Activated naive CD8-positive, alpha-beta T cell treated with anti-CD3 and anti-CD28 coated beads for 36 hours (primary cell): ENCODE results near the gene CPT1C. TPM values are rescaled to one million over a fixed set of nuclear protein-coding genes. Genes with fewer than 3 reads are reported as not detected.
A peak's percentile ranks its signal among the peaks of the same experiment; 100 is the strongest.

ENCODE experiments used
- DNase-seq: peaks from one replicate; pipeline ENCODE4 v3.0.0; 2021
- H3K27ac Mint-ChIP-seq: one replicate; pipeline ENCODE4 v1.8.0; 2022; ENCODE audit warnings: mild to moderate bottlenecking, moderate library complexity, mixed read lengths
- H3K27me3 Mint-ChIP-seq: one replicate; pipeline ENCODE4 v1.8.0; 2022; ENCODE audit warnings: mild to moderate bottlenecking, mixed read lengths
- H3K36me3 Mint-ChIP-seq: one replicate; pipeline ENCODE4 v1.8.0; 2021; ENCODE audit warnings: mild to moderate bottlenecking, mixed read lengths
- H3K4me1 Mint-ChIP-seq: one replicate; pipeline ENCODE4 v1.8.0; 2021; ENCODE audit warnings: mixed read lengths
- H3K4me3 Mint-ChIP-seq: one replicate; pipeline ENCODE4 v1.8.0; 2022; ENCODE audit warnings: mild to moderate bottlenecking, moderate library complexity, mixed read lengths
- H3K9me3 Mint-ChIP-seq: one replicate; pipeline ENCODE4 v1.8.0; 2022; ENCODE audit warnings: mixed read lengths
- total RNA-seq, 2 experiments: library from RNA; stranded (reverse); gene quantifications; one replicate each; pipeline ENCODE4 v1.2.3, GENCODE V29; 2021

CPT1C gene
- total RNA-seq, result 1 to 10 TPM in 1 of 2 experiments, under 1 TPM in 1; 0.89 to 1.1 TPM

- Mint-ChIP-seq H3K36me3 (peaks cover 25% of the 10 kb centered on the region), H3K27ac (peak within 1 kb of the TSS; percentile 77), H3K9me3 (no peaks in the 10 kb centered on the region), H3K4me3 (peak within 1 kb of the TSS; percentile 74), H3K27me3 (peaks cover 26% of the 10 kb centered on the region), H3K4me1 (peaks cover 33% of the 10 kb centered on the region)
- peak; percentile 60 for DNase-seq
These were observed at the start of gene CPT1C for GRCh38 chr19:49690656-49691242. TSS of gene CPT1C (plus strand) at chr19:49691116. CDS start at chr19:49692253, 1,137 bp downstream.

- no peaks in the 10 kb centered on the region for H3K9me3 Mint-ChIP-seq
- peak within 1 kb of the TSS; percentile 99 for H3K27ac Mint-ChIP-seq
- H3K27me3 Mint-ChIP-seq, result no peaks in the 10 kb centered on the region
- peak within 1 kb of the TSS; percentile 100 for H3K4me3 Mint-ChIP-seq
- peaks cover 45% of the 10 kb centered on the region for H3K4me1 Mint-ChIP-seq
- peaks cover 20% of the 10 kb centered on the region for H3K36me3 Mint-ChIP-seq
- peak; percentile 100 for DNase-seq
These were observed 49.0 kb upstream of the CPT1C start, which contains the start of gene SCAF1 for GRCh38 chr19:49641688-49642491. TSS of gene SCAF1 (plus strand) at chr19:49642209. CDS start at chr19:49645027, 2,818 bp downstream.

GRCh38 chr19:49642492-49643035, 48.4 kb upstream of the CPT1C start:
- H3K4me1 Mint-ChIP-seq, result peaks cover 44% of the 10 kb centered on the region
- peaks cover 20% of the 10 kb centered on the region for H3K36me3 Mint-ChIP-seq
- H3K27ac Mint-ChIP-seq, result peak overlapping the region; percentile 93
- H3K4me3 Mint-ChIP-seq, result peak overlapping the region; percentile 100
- no peaks in the 10 kb centered on the region for H3K9me3 Mint-ChIP-seq
- H3K27me3 Mint-ChIP-seq, result no peaks in the 10 kb centered on the region
- DNase-seq, result no peak

GRCh38 chr19:49643466-49643865, 47.5 kb upstream of the CPT1C start:
- Mint-ChIP-seq H3K4me1 (peaks cover 38% of the 10 kb centered on the region), H3K27me3 (no peaks in the 10 kb centered on the region), H3K4me3 (peak overlapping the region; percentile 100), H3K27ac (peak overlapping the region; percentile 36), H3K9me3 (no peaks in the 10 kb centered on the region), H3K36me3 (peaks cover 20% of the 10 kb centered on the region)
- DNase-seq, result no peak

- Mint-ChIP-seq H3K27ac (no peak overlapping the region), H3K27me3 (no peaks in the 10 kb centered on the region), H3K4me3 (no peak overlapping the region), H3K4me1 (peaks cover 25% of the 10 kb centered on the region), H3K36me3 (peaks cover 18% of the 10 kb centered on the region), H3K9me3 (no peaks in the 10 kb centered on the region)
- DNase-seq, result no peak
These were observed 45.3 kb upstream of the CPT1C start for GRCh38 chr19:49645592-49645991.

GRCh38 chr19:49645995-49646394, 44.9 kb upstream of the CPT1C start:
- H3K36me3 Mint-ChIP-seq, result peaks cover 16% of the 10 kb centered on the region
- H3K9me3 Mint-ChIP-seq, result no peaks in the 10 kb centered on the region
- H3K4me3 Mint-ChIP-seq, result no peak overlapping the region
- H3K27ac Mint-ChIP-seq, result no peak overlapping the region
- DNase-seq, result no peak
- H3K4me1 Mint-ChIP-seq, result peaks cover 21% of the 10 kb centered on the region
- no peaks in the 10 kb centered on the region for H3K27me3 Mint-ChIP-seq

- Mint-ChIP-seq H3K36me3 (peaks cover 16% of the 10 kb centered on the region), H3K27ac (no peak overlapping the region), H3K9me3 (no peaks in the 10 kb centered on the region), H3K27me3 (no peaks in the 10 kb centered on the region), H3K4me3 (no peak overlapping the region), H3K4me1 (peaks cover 20% of the 10 kb centered on the region)
- DNase-seq, result no peak
These were observed 44.3 kb upstream of the CPT1C start for GRCh38 chr19:49646586-49646985.

GRCh38 chr19:49651029-49651819, 39.7 kb upstream of the CPT1C start:
- Mint-ChIP-seq H3K4me1 (no peaks in the 10 kb centered on the region), H3K27me3 (no peaks in the 10 kb centered on the region), H3K27ac (no peak overlapping the region), H3K36me3 (peaks cover 4% of the 10 kb centered on the region), H3K9me3 (no peaks in the 10 kb centered on the region), H3K4me3 (no peak overlapping the region)
- no peak for DNase-seq

GRCh38 chr19:49651820-49652550, 38.9 kb upstream of the CPT1C start:
- Mint-ChIP-seq H3K4me3 (no peak overlapping the region), H3K27me3 (no peaks in the 10 kb centered on the region), H3K27ac (no peak overlapping the region), H3K9me3 (no peaks in the 10 kb centered on the region), H3K4me1 (no peaks in the 10 kb centered on the region), H3K36me3 (peaks cover 4% of the 10 kb centered on the region)
- no peak for DNase-seq

GRCh38 chr19:49652551-49653465, 38.1 kb upstream of the CPT1C start:
- H3K4me3 Mint-ChIP-seq, result no peak overlapping the region
- DNase-seq, result no peak
- H3K36me3 Mint-ChIP-seq, result peaks cover 7% of the 10 kb centered on the region
- H3K9me3 Mint-ChIP-seq, result no peaks in the 10 kb centered on the region
- H3K4me1 Mint-ChIP-seq, result no peaks in the 10 kb centered on the region
- no peaks in the 10 kb centered on the region for H3K27me3 Mint-ChIP-seq
- H3K27ac Mint-ChIP-seq, result no peak overlapping the region

GRCh38 chr19:49653466-49653806, 37.5 kb upstream of the CPT1C start:
- H3K4me1 Mint-ChIP-seq, result no peaks in the 10 kb centered on the region
- H3K27ac Mint-ChIP-seq, result no peak overlapping the region
- H3K27me3 Mint-ChIP-seq, result no peaks in the 10 kb centered on the region
- H3K4me3 Mint-ChIP-seq, result no peak overlapping the region
- H3K36me3 Mint-ChIP-seq, result peaks cover 7% of the 10 kb centered on the region
- no peaks in the 10 kb centered on the region for H3K9me3 Mint-ChIP-seq
- DNase-seq, result no peak

- Mint-ChIP-seq H3K4me3 (no peak overlapping the region), H3K36me3 (peaks cover 7% of the 10 kb centered on the region), H3K27ac (no peak overlapping the region), H3K4me1 (peaks cover 3% of the 10 kb centered on the region), H3K9me3 (no peaks in the 10 kb centered on the region), H3K27me3 (no peaks in the 10 kb centered on the region)
- no peak for DNase-seq
These were observed 36.3 kb upstream of the CPT1C start for GRCh38 chr19:49654581-49654980.

GRCh38 chr19:49655570-49656455, 35.1 kb upstream of the CPT1C start:
- Mint-ChIP-seq H3K27me3 (no peaks in the 10 kb centered on the region), H3K4me1 (peaks cover 3% of the 10 kb centered on the region), H3K36me3 (peaks cover 10% of the 10 kb centered on the region), H3K4me3 (no peak overlapping the region), H3K27ac (no peak overlapping the region), H3K9me3 (no peaks in the 10 kb centered on the region)
- no peak for DNase-seq
